ENCODE data around the gene WFIKKN2.

The WFIKKN2 gene

GRCh38 chr17:50836826-50837225 lies 1.4 kb downstream of the WFIKKN2 start:
- DNase-seq = no peak

- no peak for DNase-seq
Observed at GRCh38 chr17:50837286-50837979, 2.0 kb downstream of the WFIKKN2 start.

GRCh38 chr17:50837980-50838954 lies 2.9 kb downstream of the WFIKKN2 start:
- DNase-seq = no peak

DNA sequence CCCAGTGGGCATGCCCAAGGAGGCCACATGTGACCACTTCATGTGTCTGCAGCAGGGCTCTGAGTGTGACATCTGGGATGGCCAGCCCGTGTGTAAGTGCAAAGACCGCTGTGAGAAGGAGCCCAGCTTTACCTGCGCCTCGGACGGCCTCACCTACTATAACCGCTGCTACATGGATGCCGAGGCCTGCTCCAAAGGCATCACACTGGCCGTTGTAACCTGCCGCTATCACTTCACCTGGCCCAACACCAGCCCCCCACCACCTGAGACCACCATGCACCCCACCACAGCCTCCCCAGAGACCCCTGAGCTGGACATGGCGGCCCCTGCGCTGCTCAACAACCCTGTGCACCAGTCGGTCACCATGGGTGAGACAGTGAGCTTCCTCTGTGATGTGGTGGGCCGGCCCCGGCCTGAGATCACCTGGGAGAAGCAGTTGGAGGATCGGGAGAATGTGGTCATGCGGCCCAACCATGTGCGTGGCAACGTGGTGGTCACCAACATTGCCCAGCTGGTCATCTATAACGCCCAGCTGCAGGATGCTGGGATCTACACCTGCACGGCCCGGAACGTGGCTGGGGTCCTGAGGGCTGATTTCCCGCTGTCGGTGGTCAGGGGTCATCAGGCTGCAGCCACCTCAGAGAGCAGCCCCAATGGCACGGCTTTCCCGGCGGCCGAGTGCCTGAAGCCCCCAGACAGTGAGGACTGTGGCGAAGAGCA lies 4.4 kb downstream of the WFIKKN2 start:
- no peak for DNase-seq

- DNase-seq = no peak
Observed at GRCh38 chr17:50840311-50840851, 5.0 kb downstream of the WFIKKN2 start.

DNA sequence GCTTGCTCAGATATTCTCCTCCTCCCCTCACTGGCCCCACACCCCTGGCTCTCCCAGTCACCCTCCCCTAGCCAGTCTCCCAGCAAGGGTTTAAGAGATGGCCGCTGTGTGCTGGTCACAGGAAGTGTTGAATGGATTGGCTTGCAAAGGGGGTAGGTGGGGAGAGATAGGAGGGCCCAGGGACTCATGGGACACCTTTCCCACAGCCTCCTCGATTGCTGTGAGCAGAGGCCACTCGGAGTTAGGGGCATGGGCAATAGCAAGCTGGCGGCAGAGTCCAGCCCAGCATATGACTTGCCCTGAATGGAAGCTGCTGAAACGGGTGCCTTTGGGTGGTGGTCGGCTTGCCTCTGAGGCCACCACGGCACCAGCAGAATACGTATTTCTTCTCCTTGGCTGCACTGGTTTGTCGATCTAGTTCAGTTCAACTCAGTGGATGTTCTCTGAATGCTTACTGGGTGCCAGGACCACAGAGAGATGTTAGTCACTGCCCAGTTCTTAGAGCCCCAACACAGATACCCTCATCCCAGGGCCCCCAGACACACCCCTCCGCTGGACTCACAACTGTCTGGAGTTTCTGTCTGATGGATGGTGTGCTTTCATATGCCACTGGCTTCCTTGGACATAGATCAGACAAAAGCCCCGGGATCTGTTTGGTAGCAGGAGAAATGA lies 6.0 kb downstream of the WFIKKN2 start:
- no peak for DNase-seq

- DNase-seq = peak; percentile 61
Observed at GRCh38 chr17:50841949-50842354, 6.6 kb downstream of the WFIKKN2 start.

- no peak for DNase-seq
Observed at GRCh38 chr17:50842506-50843149, 7.2 kb downstream of the WFIKKN2 start.

DNA sequence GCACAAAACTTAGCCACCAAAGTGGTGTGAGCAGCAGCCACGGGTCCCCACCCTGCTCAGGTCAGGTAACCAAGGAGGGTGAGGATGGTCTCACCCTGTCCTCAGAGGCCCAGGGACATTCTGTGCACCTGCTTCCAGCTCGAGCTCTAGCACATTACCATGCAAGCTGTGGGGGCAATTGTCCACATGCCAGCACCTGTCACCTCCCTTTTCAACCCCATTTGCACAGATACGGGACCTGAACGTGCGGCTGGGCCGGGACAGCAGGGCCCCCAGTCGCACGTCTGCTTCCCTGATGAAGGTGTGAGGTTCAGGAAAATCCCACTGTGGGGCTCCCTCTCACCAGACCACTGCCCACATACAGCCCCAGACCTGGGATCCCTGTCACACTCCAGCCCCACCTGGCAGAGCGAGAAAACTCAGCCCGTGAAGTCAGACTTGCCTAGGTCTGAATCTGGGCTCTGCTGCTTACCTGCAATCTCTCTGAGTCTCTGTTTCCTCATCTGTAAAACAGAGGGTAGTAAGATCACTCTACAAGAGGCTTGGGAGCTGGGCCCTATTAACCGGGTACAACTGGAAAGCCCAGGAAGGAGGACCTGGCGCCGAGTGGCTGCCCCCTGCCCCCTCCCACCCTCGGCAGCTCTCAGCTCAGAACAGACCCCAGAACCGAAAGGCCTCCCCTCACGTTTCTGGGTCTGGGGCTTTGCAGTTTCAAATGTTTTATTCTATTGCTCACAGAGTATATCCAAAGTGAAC lies 7.9 kb downstream of the WFIKKN2 start:
- DNase-seq = no peak

DNA sequence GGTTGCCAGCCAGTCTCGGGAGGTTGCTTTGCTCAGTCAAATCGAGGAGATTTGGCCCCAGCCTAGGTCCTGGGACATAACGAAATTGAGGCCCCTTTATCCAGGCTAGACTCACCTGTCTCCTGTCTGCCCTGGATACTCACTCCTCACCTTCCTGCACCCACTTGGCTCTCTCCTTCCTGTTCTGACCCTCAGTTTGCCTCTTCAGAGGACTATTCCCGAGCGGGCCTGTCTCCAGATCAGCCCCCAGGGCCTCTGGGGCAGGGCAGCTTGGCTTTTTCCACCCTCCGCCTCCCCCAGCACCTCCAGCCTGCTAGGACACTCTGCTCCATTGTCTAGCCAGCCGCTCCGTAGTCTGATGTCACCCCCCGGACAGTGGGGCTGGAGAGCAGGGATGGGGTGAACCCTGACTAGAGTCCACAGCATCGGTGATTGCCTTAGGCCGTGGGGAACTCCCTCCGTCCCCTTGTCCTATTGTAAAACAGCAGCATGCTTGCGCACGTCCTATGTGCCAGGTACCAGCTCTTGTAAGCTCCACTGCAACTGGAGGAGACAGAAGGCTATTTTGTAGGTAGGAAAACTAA lies 8.8 kb downstream of the WFIKKN2 start:
- DNase-seq = no peak

DNA sequence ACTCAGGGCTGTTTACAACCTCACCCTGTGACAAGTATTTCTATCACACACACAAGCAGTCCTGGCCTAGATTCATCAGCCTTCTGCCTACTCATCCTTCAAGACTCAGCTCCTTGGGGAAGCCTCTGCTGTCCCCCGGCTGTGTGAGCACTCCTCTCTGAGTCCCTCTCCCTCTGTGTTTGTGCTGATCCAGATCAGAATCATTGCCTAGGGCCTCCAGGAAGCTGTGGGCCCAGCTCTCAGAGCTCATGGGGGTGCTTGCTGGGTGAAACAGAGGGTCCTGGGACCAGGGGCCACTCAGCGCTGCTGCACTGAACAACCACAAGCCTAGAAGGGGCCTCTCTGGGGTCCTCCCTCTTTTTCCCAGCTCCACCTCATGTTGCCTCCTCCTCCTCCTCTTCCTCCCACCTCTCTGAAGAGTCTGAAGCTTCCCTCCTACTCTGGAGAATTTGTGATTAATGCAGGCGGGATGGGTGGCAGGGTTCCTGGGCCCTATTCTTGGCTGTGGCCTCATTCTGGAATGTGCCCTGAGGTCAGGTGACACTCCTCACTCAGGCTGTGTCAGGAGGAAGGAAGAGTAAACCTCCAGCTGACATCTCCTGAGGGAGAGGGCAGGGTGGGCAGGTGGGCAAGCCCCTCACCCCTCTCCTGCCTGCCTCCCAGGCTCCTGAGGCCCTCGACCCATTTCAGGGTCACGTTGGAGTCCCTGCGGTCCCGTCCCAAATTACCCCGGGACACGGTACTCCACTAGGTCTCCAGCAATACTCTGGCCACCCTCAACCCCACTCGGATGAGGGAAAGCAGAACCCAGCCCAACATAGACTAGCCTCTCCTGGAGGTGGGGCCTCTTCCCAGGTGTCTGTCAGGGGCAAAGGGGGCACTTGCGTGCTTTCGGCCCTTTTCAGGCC lies 10.1 kb downstream of the WFIKKN2 start:
- DNase-seq = no peak

GRCh38 chr17:50847566-50847965 lies 12.2 kb downstream of the WFIKKN2 start:
- DNase-seq = no peak

DNA sequence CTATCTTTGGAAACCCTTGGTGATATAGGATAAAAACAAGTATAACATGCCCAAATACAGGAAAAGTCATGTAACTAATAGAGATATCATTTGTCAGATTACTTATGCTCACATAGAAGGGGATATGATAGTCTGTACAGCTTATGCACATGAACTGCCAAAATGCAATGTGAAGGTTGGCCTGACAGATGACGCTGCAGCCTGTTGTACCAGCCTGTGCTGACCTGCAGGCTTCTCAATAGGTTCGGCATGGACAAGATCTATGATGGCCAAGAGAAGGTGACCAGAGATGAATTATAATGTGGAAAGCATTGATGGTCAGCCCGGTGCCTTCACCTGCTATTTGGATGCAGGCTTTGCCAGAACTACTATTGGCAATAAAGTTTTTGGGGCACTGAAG lies 12.7 kb downstream of the WFIKKN2 start:
- no peak for DNase-seq

- no peak for DNase-seq
Observed at GRCh38 chr17:50848711-50849110, 13.3 kb downstream of the WFIKKN2 start.

DNA sequence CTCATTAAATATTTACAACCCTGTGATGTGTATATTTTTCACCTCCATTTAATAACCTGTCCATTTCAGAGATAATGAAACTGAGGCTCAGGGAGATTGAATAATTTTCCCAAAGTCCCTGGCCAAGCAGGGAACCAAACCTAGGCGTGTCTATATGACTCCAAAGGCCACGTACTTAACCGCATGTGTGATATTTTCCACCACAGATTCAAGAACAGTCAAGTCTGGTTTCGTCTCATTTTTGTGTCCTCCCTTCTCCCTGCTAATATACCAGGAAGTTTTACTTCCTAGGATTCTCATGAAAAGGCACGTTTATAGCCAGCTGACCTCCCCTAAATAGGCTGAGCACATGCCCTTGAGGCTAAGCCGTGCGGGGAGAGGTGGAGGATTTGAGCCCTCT lies 15.3 kb downstream of the WFIKKN2 start:
- DNase-seq = no peak

- DNase-seq = no peak
Observed at GRCh38 chr17:50853015-50853615, 17.7 kb downstream of the WFIKKN2 start.

DNA sequence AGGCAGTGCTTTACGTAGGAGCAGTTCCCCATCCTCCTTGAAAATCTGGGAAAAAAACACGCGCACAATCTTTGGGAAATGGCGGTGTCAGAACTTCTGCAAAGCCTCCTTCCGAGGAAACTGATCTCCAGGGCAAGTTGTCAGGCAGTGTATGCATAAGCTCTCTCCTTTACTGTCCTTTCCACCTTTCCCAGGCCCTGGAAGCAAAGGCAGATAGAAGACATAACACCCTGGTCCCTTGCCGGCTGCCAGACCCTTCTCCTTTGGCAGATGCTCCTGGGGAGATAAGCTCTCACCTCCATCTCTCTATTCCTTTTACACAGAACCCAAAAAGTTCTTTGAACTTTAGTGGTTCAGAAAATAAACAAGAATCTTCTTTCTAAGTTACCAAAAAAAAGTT lies 18.4 kb downstream of the WFIKKN2 start:
- no peak for DNase-seq

DNA sequence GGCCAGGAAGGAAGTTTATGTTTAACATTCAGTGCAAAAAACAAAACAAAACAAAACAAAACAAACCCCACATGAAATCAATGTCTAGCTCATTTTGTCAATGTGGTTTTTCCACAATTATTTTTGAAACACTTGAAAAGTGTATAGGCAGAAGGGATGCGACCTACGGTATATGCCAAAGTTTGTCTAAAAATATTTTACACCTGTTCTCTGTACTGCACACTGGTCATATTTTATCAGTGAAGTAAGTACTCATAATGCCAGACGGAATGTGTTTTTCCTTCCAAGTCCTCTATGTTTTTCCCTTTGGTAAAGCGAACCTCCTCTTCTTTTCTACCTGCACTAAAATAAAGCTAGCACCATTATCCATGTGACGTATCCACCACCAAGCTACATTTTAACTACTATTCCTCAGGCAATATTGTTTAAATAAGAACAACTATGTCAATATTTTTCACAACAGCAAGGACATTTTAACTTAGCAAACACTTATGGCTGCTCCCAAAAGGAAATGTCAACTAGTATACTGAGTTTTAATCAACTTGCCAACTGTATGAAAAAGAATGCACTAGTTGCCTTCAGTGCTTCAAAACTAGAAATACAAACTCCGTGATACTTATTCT lies 20.4 kb downstream of the WFIKKN2 start:
- DNase-seq = no peak

GRCh38 chr17:50856431-50856830 lies 21.0 kb downstream of the WFIKKN2 start:
- DNase-seq = no peak

All from hematopoietic multipotent progenitor cell treated with erythropoietin and hydrocortisone succinate and interleukin-3 and kit ligand, for 8 days (in vitro differentiated cells).